SIG-M5 treated with dmso at 0.1 percent for 504 hours (cell line): Measurements from ENCODE around the gene CEBPZ.
"Not testable (repeated sequence)": the region's sequence is repeated elsewhere in the genome, so short reads cannot be mapped to it uniquely, and the experiment has no call there.

ENCODE experiments used
- DNase-seq: peaks from one replicate; lab custom pipeline; 2025; ENCODE audit not compliant: unreplicated experiment; lab: John Stamatoyannopoulos, UW

Gene CEBPZ, protein sequence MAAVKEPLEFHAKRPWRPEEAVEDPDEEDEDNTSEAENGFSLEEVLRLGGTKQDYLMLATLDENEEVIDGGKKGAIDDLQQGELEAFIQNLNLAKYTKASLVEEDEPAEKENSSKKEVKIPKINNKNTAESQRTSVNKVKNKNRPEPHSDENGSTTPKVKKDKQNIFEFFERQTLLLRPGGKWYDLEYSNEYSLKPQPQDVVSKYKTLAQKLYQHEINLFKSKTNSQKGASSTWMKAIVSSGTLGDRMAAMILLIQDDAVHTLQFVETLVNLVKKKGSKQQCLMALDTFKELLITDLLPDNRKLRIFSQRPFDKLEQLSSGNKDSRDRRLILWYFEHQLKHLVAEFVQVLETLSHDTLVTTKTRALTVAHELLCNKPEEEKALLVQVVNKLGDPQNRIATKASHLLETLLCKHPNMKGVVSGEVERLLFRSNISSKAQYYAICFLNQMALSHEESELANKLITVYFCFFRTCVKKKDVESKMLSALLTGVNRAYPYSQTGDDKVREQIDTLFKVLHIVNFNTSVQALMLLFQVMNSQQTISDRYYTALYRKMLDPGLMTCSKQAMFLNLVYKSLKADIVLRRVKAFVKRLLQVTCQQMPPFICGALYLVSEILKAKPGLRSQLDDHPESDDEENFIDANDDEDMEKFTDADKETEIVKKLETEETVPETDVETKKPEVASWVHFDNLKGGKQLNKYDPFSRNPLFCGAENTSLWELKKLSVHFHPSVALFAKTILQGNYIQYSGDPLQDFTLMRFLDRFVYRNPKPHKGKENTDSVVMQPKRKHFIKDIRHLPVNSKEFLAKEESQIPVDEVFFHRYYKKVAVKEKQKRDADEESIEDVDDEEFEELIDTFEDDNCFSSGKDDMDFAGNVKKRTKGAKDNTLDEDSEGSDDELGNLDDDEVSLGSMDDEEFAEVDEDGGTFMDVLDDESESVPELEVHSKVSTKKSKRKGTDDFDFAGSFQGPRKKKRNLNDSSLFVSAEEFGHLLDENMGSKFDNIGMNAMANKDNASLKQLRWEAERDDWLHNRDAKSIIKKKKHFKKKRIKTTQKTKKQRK

DNA sequence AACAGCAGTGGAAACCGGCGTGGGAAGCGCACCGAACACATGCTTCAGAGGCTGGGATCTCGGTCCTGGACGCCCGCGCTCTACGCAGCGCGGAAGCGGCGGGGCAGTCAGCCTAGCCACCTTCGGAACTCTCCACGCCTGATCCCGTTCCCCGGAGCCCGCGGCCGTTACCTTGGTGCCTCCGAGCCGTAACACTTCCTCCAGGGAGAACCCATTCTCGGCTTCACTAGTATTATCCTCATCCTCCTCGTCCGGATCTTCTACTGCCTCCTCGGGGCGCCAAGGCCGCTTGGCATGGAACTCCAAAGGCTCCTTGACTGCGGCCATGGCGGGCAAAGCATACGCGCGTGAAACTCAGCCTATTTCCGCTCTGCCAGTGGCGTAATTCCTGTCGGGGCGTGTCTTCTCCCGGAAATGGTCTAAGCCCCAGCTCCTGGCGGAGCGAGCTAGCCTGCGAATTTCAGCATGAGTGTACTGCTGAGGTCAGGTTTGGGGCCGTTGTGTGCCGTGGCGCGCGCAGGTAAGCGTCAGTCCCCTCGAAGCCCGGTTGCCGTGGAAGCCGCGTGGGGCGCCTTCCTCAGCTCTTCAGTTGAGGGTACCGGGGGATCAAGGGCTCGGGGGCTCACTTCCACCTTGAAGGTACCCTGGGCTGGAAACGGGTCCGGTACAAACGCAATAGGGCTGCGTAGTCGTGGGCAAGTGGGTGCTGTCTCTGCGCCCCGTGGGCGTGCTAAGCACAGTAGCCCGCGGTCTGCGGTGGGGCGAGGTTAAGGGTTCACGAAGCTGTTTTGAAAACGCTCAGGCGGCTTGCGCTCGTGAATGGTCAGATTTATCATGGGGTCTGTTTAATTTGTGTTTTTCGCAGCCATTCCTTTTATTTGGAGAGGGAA lies at the start of gene CEBPZ, which contains the start of gene NDUFAF7:
Gene CEBPZ (minus strand): TSS at position 356 of the 890 bp plus-strand sequence. CDS start 29 bp downstream, at position 327.
Gene NDUFAF7 (plus strand): TSS at position 418 of the 890 bp plus-strand sequence. CDS start 48 bp downstream, at position 466.
- DNase-seq, result peak; percentile 95

DNA sequence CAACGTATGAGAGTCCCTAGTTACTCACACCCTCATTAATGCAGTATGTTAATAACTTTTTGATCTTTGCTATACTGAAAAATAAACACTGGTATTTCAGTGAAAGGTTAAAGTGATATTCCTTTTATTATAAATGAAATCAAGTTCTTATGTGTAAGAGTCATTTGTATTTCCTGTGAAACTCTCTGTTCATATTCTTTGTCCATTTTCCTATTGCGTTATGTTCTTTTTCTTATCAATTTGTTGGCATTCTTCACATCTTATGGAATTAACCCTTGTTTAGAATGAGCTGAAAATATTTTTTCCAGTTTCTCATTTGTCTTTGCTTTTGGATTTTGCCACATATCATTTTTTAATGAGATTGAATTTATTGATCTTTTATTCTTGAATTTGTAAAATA lies 44.9 kb upstream of the CEBPZ start:
- no peak for DNase-seq

DNA sequence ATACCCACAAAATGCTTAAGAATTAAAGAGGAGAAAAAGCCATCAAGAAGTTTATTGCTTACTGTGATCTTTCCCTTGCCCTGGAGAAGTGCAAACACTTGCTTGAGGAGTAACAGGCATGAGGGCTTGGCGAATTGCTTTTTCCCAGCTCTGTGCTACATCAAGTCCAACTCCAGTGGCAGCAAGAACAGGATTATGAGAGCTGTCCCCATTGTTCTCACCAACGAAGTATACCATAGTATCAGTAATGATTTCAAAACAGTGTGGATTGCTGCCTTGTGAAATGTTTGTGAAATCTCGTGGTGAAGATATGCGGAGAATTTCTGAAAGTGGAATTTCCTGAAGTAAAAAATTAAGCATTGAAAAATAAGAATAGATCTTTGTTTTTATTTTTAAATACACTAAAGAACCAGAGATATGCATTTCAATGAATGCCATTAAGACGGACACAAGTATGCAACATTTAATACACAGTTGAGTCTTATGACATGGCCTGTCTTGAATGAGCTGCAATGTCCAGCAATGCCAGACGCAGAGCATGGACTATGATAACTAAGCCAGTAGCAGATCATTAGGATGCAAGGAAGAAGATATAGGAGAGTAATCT lies 43.1 kb upstream of the CEBPZ start:
- DNase-seq, result peak; percentile 8

DNA sequence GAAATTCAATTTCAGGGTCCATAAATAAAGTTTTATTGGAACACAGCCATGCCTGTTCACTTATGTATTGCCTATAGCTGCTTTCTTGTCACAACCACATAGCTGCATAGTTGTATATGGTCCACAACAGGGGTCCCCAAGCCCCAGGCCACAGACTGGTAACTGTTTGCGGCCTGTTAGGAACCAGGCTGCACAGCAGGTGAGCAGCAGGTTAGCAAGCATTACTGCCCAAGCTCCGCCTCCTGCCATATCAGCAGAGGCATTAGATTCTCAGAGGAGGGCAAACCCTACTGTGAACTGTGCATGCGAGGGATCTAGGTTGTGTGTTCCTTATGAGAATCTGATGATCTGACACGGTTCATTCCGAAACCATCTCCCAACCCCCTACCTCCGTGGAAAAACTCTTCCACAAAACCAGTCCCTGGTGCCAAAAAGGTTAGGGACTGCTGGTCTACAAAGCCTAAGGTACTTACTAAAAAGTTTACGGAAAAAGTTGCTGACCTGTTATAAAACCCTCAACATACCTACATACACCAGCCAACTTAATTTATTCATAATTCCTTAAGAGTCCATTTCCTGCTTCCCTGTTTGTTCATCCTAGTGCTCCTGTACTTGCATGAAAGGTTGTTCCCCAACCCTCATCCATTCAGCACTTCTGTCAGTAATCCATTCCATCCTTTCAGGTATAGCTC lies 40.1 kb upstream of the CEBPZ start:
- DNase-seq, result no peak

DNA sequence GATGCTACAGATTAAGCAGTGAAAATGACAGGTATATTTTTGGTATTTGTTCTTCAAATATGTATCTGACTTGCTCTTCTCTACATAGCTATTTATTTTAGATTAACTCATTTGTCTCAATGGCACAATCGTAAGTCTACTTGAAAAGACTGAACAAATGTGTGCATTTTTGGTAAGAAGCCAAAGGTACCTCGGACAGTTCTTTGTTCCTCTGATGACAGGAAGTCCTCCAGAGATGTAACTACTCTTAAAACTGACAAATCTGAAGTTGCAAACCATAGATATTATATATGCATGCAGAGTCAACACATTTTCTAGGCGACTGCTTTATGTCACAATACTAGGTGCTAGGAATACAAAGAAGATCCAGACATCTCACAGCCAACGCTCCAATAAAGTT lies 36.7 kb upstream of the CEBPZ start:
- no peak for DNase-seq

DNA sequence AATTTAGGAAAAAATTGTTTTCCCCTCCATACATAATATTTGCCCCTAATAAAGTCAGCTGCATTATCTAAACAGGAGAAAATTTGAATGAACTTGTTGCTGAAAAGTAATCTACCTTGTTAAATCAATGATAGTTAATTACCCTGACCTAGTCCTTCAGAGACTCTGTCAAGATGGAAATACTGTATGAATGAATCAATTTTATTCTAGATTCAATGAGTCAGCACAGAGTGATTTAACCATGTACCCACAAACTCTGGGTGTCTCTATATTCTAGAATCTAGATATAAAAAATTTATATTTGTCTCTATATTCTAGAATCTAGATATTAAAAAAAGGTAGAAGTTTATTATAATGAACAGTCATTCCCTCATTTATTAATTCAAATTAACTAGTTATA lies 36.3 kb upstream of the CEBPZ start:
- DNase-seq, result no peak

DNA sequence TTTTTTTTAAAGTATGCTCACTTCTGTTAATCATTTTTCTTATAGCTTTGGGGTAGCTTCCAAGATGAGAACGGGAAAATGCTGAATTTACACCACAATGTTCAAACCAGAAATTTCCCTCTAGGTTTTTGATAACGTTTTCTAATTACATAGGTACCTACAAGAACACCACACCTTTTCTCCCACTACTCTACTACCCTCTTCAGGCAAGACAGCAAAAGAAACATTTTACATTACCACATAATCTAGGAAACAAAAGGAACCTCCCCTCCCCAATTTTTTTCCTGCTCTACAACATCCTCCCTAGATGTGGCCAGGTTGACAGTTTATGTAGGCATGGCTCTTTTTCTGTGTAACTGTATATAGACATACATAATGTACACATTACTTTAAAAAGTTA lies 32.4 kb upstream of the CEBPZ start:
- DNase-seq, result no peak

DNA sequence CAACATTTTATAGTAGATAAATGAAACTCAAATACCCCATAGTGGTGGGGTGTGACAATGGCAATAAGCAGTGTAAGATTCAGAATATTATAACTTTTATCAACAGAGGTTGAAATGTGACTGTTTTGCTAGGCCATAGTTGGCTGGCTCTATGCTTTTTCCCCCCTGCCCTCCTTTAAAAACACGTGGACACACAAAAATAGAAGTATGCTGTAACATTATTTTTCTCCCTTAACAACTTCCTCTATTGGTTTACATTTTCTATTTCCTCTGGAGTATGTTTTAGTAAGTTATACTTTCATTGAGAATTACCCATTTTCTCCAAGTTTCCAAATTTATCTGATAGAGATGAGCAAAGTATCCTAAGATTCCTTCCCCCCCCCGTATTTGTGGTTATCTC lies 31.1 kb upstream of the CEBPZ start:
- no peak for DNase-seq

DNA sequence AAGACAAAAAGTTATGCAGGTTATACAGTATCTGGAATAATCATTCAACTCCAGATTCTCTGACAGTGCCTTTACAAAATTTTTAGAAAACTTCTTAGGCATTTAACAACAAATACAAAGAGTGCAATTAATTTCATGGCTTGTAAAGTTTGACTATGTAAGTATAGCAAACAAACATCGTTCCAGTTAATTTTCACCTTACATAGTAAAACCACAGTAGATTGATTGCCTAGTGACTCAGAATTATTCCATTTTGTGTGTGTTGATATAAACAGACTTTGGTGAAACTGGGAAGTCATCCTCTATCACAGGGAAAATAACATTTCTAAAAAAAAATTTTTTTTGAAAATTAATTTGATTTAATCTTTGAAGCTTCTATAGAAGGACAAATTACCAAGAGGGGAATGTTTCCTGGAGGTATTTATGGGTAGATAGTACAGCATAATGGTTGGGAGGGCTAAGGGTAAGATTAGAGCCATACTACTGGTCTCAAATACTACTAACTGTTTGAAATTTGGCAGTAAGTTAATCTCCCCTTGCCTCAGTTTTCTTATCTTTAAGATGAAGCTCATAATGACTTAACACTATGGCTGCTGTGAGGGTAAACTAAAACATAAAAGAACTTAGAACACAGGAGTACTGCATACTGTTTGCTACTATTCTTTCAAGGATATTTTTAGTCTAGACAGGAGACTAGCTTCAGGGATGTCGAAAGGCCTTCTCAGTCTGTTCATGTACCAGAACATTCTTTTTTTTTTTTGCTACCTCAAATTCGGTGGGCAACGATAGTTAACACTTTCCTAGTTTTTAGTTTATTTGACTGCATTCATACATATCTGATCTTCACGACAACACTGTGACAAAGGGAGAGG lies 19.7 kb upstream of the CEBPZ start:
- no peak for DNase-seq

DNA sequence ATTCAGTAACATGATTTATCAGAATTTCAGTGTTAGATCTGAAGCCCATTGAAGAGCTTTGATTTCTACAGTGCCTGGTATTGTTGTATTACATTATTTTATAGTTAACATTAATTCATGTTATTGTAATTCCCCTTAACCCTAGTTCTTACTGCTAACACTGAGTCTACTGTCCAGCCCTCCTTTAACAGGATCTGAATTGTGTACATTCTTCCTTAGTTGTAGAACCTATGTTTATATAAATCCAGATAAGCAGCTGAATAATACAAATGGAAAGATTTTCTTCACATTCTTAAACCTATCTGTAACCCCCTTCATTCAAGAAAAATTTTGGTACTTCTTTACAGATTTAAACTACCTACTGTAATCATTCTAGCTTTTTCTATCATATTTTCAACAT lies 14.8 kb upstream of the CEBPZ start:
- DNase-seq, result no peak

DNA sequence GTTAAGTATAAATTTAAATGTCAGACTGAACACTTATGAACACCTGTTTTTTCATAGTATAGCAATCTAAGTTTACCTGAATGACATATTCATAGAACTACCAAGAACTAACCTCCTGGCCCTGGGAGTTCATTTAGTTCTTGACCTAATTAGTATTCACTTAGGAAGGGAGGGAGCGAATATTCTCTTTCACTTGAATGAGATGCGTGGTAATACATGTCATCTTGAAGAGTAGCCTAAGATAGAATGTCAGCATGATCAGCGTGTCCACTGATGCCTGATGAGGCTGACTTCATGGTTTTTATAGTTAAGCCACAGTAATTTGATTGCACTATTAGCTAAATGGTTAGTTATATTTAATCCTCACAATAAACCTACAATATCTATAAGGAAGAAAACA lies 13.4 kb upstream of the CEBPZ start:
- no peak for DNase-seq

DNA sequence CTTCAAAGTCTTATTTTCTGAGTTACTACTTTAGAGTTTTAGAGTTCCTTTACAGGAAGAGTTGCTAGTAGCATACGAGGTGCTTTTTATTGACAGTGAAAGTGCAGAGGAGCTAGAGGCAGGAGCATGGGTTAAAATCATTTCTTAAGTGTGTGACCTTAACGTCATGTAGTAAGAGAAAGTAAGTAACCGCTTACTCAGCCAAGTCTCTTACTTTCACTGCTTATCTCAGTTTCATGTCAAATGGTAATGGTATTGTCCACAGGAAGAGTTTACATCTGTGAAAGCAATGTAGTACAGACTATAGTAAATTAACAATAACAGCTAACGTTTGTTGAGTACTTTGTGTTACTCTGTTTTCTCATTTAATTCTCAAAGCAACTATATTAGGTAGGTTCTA lies 12.6 kb upstream of the CEBPZ start:
- no peak for DNase-seq

DNA sequence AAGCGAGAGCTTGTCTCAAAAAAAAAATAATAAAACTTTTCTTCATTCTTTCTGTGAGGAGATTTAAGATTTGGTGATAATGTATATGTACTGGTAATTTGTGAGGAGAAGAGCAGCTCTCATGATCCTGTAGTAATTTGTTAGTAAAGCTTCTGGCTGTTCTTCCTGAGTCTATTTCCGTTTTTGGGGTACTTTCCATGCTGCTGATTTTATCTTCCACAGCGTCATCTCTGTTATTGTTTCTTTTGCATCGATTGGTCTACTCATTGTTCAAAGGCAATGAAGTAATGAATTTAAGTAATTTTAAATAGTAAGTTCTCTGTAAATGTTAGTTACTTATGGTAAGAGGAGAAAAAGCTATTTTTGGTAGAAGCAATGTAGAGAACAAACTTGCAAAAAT lies 12.0 kb upstream of the CEBPZ start:
- DNase-seq, result no peak

DNA sequence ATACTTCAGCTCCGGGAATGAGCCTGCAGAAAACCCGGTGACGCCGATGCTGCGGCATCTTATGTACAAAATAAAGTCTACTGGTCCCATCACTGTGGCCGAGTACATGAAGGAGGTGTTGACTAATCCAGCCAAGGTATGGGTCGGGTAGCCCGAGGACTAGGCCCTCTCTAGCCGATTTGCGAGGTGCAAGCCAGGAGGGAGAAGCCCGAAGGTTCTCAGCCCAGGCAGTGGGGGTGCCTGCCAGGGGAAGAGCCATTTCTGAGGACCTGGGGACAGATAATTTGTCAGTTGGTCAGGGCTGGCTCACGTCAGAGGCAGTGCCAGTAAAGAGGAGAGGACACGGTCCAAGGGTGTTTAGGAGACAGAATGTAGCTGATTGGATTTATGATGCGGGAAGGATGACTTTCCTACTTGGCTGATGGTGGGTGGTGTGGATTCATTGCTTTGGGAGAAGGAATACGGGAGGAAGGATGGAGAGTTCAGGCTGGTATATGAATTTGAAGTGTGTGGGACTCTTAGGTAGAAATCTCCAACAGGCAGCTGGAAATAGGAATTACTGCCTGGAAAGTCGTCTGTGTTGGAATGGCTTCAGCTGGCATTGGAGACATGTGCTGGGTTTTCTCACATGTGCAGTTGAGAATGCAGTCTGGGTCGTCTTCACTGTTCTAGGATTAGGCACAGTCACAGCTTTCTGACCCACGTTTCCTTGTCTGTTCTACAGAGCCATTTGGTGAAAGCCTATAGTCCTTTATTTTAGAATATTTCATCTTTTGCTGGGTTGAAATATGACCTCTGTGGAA lies 936 bp upstream of the CEBPZ start:
- no peak for DNase-seq

DNA sequence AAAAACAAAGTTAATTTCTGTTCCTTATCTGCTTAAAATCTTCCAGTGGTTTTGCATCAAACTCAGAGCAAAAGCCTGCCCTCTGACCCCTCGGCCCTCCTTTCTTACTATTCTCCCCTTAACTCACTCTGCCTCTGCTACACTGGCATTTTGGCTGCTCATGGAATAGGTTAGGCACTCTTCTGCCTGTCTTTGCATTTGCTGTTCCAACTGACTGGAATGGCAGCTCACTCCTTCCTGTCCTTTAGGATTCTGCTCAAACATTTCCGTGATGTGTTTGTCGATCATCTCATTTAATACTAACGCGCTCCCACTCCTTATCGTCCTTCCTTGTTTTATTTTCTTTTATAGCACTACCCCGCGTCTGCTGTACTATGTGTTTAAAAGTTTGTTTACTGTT lies 815 bp downstream of the CEBPZ start:
- DNase-seq, result peak; percentile 8

DNA sequence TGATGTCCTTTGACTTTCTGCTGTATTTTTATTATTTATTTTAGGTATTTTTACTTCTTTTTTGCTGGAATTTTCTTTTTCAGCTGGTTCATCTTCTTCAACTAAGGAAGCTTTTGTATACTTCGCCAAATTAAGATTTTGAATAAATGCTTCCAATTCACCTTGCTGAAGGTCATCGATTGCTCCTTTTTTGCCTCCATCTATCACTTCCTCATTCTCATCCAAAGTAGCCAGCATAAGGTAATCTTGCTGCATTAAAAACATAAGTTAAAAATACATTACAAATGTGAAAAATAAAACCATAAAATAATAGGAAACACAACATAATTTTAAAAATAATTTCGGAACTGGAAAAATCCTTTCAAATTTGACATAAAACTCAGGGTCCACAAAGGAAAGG lies 2.6 kb downstream of the CEBPZ start:
- DNase-seq, result no peak

DNA sequence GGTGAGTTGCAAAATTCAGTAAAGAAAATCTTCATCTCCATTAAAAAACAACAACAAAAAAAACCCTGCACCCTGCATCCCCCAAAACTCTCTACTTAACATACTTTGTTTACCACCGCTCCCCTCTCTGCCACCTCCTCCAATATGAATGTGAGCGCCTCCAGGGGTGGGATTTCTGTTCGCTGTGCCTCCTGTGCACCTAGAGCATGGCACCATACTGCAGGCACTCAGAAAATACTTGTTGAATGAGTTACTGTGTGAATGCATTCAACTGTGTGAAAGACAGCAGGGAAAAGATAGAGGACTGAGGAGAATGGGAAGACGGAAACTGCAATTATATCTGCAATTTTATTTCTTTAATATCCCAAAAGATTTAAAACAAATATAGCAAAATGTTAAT lies 4.5 kb downstream of the CEBPZ start:
- DNase-seq, result no peak

DNA sequence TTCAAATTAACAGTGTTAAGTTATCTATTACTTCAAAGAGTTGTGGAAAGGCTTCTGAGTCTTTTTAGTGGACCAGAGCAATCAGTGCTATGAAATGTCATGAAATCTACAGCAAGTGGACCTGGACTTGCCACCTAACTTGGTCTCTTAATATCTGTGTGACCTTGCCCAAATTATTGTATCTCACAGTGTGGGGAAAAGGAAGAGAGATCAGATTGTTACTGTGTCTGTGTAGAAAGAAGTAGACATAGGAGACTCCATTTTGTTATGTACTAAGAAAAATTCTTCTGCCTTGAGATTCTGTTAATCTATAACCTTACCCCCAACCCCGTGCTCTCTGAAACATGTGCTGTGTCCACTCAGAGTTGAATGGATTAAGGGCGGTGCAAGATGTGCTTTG lies 6.3 kb downstream of the CEBPZ start:
- not testable (repeated sequence) for DNase-seq
